Fibroblast of lung (primary cell): ENCODE results near the gene HAO2.

Experiments used
- CTCF ChIP-seq, 2 donors: IDR thresholded peaks in 1 of 2; conservative IDR thresholded peaks in 1 of 2; 1 replicate in 1 of 2; 2 replicates in 1 of 2; pipeline ENCODE4 v1.5.1; 2011 to 2012; ENCODE audit warnings: low read length in 2 of 2, control low read depth in 1 of 2, inconsistent platforms in 1 of 2, low read depth in 1 of 2, mild to moderate bottlenecking in 1 of 2
- EZH2 ChIP-seq: IDR thresholded peaks from 2 replicates; pipeline ENCODE4 v1.5.1; 2012; ENCODE audit warnings: low read length, control low read depth, mild to moderate bottlenecking; ENCODE audit errors: missing control alignments

- TF ChIP-seq CTCF (conservative IDR thresholded peaks at IDR 0.05 in 1 of 2, IDR thresholded peaks at IDR 0.05 in 1 of 2; ENCODE audit: low read depth in 1 of 2, low read length in 2 of 2) (no peak), EZH2 (no peak)
Measured at GRCh38 chr1:119368554-119368953, at the start of gene HAO2.
